Mucosa of descending colon (tissue), 3 donors: ENCODE measurements around the gene TMEM86A. TPM values are rescaled to one million over a fixed set of nuclear protein-coding genes. Genes with fewer than 3 reads are reported as not detected.

Source experiments
- ATAC-seq: fragments of 200-7000 bp; cut with Tn5 transposase; one replicate; pipeline ENCODE4 v1.9.1; 2020; ENCODE audit warnings: mild to moderate bottlenecking, moderate library complexity
- DNase-seq, 3 donors: peaks; one replicate each; pipeline ENCODE4 v3.0.0-alpha.2; 2020
- H3K36me3 ChIP-seq: fragments of 200-600 bp; one replicate; pipeline ENCODE4 v1.8.0; 2021; ENCODE audit warnings: low read depth, mild to moderate bottlenecking
- H3K4me1 ChIP-seq: fragments of 200-600 bp; one replicate; pipeline ENCODE4 v1.8.0; 2021; ENCODE audit warnings: low read depth, mild to moderate bottlenecking
- H3K4me3 ChIP-seq: fragments of 200-600 bp; one replicate; pipeline ENCODE4 v1.8.0; 2021; ENCODE audit warnings: mild to moderate bottlenecking
- H3K9me3 ChIP-seq: fragments of 200-600 bp; one replicate; pipeline ENCODE4 v1.8.0; 2021; ENCODE audit warnings: mild to moderate bottlenecking
- intact Hi-C, 2 donors: fragments of 100-400 bp; cut with DNase I in 1 of 2; cut with micrococcal nuclease in 1 of 2; formaldehyde crosslinking; loops; one replicate each; pipeline versions ENCODE4 v1.11.0 to v1.11.1; 2022; cut with DNase I, micrococcal nuclease
- total RNA-seq, 3 donors: library from RNA; stranded (reverse); fragmentation: NEBNext Ultra II Directional in 2 of 3; extraction: Animal tissue kit (Norgen Biotek cat#: 25700) in 2 of 3; gene quantifications; one replicate each; pipeline versions ENCODE4 v1.2.1 to v1.2.4, GENCODE V29; 2021 to 2023
- TF ChIP-seq, protein P1 (sequence below): fragments of 200-600 bp; IDR thresholded peaks from one replicate; pipeline ENCODE4 v1.8.0; 2022; ENCODE audit warnings: antibody characterized with exemption, mild to moderate bottlenecking
- donor health status: DM: no; HTN: no; CAD: no; lungs with moderate emphysema.
- donor health status: DM: no; HTN: no; CAD: no.
- donor health status: DM: no; HTN: yes; CAD: no.

Gene TMEM86A
- total RNA-seq, 3 donors from 2014 or later: 1.7 to 6.0 (median 5.0) TPM

DNA sequence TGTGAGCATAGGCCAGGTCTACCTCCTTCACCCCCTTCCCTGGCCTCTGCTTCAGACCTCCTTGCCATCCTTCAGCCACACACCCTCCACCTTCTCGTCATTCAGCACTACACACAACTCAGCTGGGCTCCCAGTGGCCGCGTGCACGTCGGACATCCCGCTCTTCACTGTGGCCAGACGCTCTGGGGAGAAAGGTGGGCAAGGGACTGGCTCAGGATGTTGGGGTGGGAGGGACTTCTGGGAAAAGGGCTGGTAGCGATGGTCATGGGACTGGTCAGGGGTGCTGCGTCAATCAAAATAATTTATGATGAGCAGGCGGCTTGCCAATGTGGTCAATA, 15.8 kb downstream of the TMEM86A start:
- Histone ChIP-seq H3K4me1 (no peaks in the 10 kb centered on the region), H3K9me3 (no peaks in the 10 kb centered on the region), H3K4me3 (no peak overlapping the region), H3K36me3 (no peaks in the 10 kb centered on the region)
- intact Hi-C loops: no loop called here
- TF ChIP-seq, protein P1, sequence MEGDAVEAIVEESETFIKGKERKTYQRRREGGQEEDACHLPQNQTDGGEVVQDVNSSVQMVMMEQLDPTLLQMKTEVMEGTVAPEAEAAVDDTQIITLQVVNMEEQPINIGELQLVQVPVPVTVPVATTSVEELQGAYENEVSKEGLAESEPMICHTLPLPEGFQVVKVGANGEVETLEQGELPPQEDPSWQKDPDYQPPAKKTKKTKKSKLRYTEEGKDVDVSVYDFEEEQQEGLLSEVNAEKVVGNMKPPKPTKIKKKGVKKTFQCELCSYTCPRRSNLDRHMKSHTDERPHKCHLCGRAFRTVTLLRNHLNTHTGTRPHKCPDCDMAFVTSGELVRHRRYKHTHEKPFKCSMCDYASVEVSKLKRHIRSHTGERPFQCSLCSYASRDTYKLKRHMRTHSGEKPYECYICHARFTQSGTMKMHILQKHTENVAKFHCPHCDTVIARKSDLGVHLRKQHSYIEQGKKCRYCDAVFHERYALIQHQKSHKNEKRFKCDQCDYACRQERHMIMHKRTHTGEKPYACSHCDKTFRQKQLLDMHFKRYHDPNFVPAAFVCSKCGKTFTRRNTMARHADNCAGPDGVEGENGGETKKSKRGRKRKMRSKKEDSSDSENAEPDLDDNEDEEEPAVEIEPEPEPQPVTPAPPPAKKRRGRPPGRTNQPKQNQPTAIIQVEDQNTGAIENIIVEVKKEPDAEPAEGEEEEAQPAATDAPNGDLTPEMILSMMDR: no peak
- no peak for DNase-seq
- ATAC-seq: no peak

DNA sequence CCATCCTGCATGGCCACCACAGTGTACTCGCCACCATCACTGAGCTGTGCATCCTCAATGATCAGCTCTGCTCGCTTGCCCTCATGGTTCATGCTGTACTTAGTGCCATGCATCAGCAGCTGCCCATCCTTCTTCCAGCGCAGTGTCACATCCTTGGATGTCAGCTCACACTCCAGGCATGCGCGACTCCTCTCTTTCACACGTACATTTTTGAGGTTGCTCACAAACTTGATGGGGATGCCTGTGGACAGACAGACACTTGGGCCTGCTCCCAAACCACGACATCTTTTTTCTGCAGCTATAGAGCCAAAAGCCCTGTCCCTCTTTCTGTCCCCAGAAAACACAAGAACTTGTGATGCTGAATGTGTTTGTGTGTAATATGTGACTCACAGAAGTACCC, 16.9 kb downstream of the TMEM86A start:
- Histone ChIP-seq H3K36me3 (no peaks in the 10 kb centered on the region), H3K9me3 (no peaks in the 10 kb centered on the region), H3K4me1 (no peaks in the 10 kb centered on the region), H3K4me3 (no peak overlapping the region)
- no peak for DNase-seq
- no peak for ATAC-seq
- intact Hi-C loops: no loop called here
- TF ChIP-seq, protein P1: no peak

DNA sequence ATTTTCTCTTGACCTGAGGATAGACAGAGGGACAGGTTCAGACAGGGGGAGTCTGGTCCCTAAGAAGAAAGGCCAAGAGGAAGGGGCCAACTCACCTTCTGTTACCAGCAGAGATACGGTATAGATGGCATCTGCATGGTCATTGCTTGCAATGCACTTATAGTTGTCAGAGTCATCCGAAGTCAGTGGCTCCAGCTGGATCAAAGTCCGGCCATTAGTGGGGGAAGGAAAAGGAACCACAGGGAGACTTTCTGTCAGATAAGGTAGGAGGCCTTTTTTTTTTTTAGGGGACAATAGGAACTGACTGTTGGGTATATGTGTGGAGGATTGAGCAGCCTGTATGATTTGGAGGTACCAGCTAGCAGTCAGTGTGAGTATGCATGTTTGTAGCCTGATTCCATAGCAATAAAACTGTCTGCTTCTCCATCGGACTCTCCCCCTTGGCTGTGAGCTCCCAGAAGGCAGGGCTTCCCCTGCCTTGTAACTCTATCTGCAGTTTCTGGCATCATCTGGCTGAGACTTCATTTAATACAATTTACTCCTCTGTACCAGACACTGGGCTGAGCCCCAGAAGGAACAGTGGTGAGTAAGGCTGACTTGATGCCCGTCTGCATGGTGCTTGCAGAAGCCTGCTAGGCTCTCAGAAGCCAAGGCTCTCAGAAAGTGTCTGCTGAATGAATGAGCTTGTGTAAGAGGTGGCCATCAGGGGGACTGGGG, 21.7 kb downstream of the TMEM86A start:
- peaks cover 6% of the 10 kb centered on the region for H3K4me1 ChIP-seq
- H3K4me3 ChIP-seq: no peak overlapping the region
- H3K36me3 ChIP-seq: no peaks in the 10 kb centered on the region
- TF ChIP-seq, protein P1: no peak
- ATAC-seq (no peak), DNase-seq (no peak)
- intact Hi-C loops: no loop called here
- H3K9me3 ChIP-seq: no peaks in the 10 kb centered on the region

DNA sequence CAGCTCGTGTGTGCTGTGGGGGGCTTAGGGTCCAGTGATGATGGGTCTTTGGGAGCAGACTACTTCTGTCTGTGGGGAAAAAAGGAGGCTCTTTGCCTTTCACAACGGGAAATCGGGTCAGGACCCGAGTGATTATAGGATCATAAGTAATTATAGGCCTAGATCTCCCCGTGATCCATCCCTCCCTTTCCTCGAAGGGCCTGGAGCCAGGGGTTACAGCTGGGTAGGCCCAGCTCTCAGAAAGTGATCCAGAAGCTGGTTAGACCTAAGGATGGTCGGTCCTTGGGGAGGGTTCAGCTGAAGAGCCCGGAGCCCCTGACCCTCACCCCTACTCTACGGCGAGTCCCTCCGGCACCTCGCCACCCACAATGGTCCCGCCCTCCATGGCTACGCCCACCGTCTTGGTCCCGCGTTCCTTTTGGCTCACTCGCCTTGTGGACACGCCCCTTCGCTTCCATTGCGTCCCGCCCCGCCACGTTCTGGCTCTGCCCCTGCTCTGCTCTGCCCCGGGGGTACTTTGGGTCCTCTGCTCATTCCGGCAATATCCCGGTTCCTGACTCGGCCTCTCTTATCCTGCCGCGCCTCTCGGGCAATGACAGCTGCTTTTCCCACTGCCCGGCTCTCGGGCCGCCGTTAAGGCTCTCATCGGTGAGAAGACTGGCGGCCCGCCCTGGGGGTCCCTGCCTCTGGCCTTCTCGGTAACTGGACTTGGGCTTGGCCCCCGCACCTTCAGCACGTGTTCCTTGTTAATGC, 22.4 kb downstream of the TMEM86A start:
- peak; percentile 90 for ATAC-seq
- H3K4me3 ChIP-seq: no peak overlapping the region
- intact Hi-C loops: no loop called here
- H3K4me1 ChIP-seq: peaks cover 6% of the 10 kb centered on the region
- TF ChIP-seq, protein P1: no peak
- DNase-seq: peak; percentile 84 to 87 (median 85)
- H3K9me3 ChIP-seq: no peaks in the 10 kb centered on the region
- H3K36me3 ChIP-seq: no peaks in the 10 kb centered on the region

DNA sequence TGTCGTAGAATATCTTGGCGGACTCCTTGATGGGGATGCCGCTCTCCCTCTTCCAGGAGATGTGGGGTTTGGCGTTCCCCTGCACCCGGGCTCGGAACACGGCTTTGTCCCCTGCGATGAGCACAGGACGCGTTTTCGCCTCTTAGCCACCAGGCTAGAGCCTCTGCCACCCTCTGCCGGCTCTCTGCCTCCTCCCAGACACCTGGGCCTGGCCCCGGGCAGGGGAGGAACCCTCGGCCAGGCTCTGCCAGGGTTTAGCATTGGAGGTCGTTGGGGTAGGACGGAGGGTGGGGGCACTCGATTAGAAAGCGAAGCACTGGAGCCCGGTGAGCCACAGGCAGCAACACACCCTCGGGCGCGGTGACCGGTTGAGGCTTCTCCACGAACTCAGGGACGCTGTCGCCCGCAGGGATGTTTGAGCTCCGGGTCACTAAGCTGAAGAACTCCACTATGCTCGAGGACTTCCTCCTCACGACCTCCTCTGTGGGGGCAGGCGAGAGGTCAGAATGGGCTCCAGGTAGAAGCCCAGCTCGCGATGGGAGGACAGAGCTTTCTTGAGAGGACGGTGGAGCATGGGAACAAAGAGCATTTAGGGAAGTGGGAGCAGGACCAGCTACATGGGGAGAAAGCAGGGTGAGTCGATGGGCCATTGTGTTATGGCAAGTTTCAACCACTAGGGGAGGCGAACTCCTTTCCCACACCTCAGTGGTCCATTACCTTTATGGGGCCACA, 23.1 kb downstream of the TMEM86A start:
- H3K9me3 ChIP-seq: no peaks in the 10 kb centered on the region
- intact Hi-C loops: no loop called here
- TF ChIP-seq, protein P1: peak; percentile 64
- no peak overlapping the region for H3K4me3 ChIP-seq
- DNase-seq (peak in 2 of 3 donors; percentile 53 to 71), ATAC-seq (peak; percentile 75)
- peaks cover 6% of the 10 kb centered on the region for H3K4me1 ChIP-seq
- no peaks in the 10 kb centered on the region for H3K36me3 ChIP-seq
